Suprapubic skin (tissue), 4 donors: ENCODE results near the gene PAPOLG. TPM values are rescaled to one million over a fixed set of nuclear protein-coding genes. Genes with fewer than 3 reads are reported as not detected.
"Not testable (repeated sequence)": the region's sequence is repeated elsewhere in the genome, so short reads cannot be mapped to it uniquely, and the experiment has no call there.

Experiments
- DNase-seq, 2 donors: peaks; one replicate each; pipeline ENCODE4 v3.0.0-alpha.2; 2019; ENCODE audit warnings: low spot score in 2 of 2
- H3K27ac ChIP-seq: fragments of 200-600 bp; sonication (generic); one replicate; pipeline ENCODE4 v1.5.1; 2019
- H3K27me3 ChIP-seq: fragments of 200-600 bp; sonication (generic); one replicate; pipeline ENCODE4 v1.5.1; 2019
- H3K36me3 ChIP-seq: fragments of 200-600 bp; sonication (generic); one replicate; pipeline ENCODE4 v1.5.1; 2019
- H3K4me1 ChIP-seq: fragments of 200-600 bp; sonication (generic); one replicate; pipeline ENCODE4 v1.5.1; 2019
- H3K4me3 ChIP-seq: fragments of 200-600 bp; sonication (generic); one replicate; pipeline ENCODE4 v1.5.1; 2019; ENCODE audit warnings: mild to moderate bottlenecking
- H3K9me3 ChIP-seq: fragments of 200-600 bp; sonication (generic); one replicate; pipeline ENCODE4 v1.5.1; 2019
- CTCF ChIP-seq, 2 donors: fragments of 200-600 bp in 1 of 2; fragments of 450-650 bp in 1 of 2; sonication (generic) in 1 of 2; IDR thresholded peaks; one replicate each; pipeline ENCODE4 v1.5.1; 2016 to 2019; ENCODE audit warnings: antibody characterized with exemption in 2 of 2, mild to moderate bottlenecking in 1 of 2, moderate library complexity in 1 of 2
- EP300 ChIP-seq: sonication (generic); formaldehyde crosslinking; IDR thresholded peaks from one replicate; pipeline ENCODE4 v1.6.1; 2017; ENCODE audit warnings: antibody characterized with exemption
- POLR2A ChIP-seq, 2 donors: fragments of 450-650 bp; IDR thresholded peaks; one replicate each; pipeline ENCODE4 v1.6.1; 2017; ENCODE audit warnings: antibody characterized with exemption in 2 of 2, mild to moderate bottlenecking in 2 of 2, moderate library complexity in 2 of 2
- POLR2AphosphoS5 ChIP-seq, 3 donors: sonication (generic); formaldehyde crosslinking; IDR thresholded peaks; one replicate each; pipeline ENCODE4 v1.6.1; 2017; ENCODE audit warnings: antibody characterized with exemption in 3 of 3
- WGBS: methylation state at CpG from one replicate; pipeline ENCODE4 v1.1.5; 2018; 5-methylcytosine and 5-hydroxymethylcytosine counted together
- total RNA-seq, 4 donors: library from RNA; depleted of rRNA; stranded (reverse); fragments of >200 nt; gene quantifications; one replicate each; pipeline ENCODE4 v1.1.0, GENCODE V29; 2016

PAPOLG gene
- total RNA-seq, 4 donors from 2014 or later = 15.4 to 23.0 (median 19.5) TPM

- 76% methylated on average over 7 of the region's 7 CpGs for WGBS
- TF ChIP-seq POLR2AphosphoS5 (IDR thresholded peaks at IDR 0.05) (no peak), EP300 (no peak), CTCF (IDR thresholded peaks at IDR 0.05) (no peak), POLR2A (IDR thresholded peaks at IDR 0.05) (no peak)
- Histone ChIP-seq H3K36me3 (peaks cover 8% of the 10 kb centered on the region), H3K4me1 (peaks cover 5% of the 10 kb centered on the region), H3K27ac (no peak overlapping the region), H3K9me3 (no peaks in the 10 kb centered on the region), H3K27me3 (no peaks in the 10 kb centered on the region), H3K4me3 (no peak overlapping the region)
- DNase-seq = peak in 1 of 2 donors; percentile 37
These were observed 50.5 kb downstream of the PAPOLG start for GRCh38 chr2:60806595-60806987.

GRCh38 chr2:60806988-60807681 is 51.1 kb downstream of the PAPOLG start:
- H3K4me1 ChIP-seq = peaks cover 5% of the 10 kb centered on the region
- peaks cover 8% of the 10 kb centered on the region for H3K36me3 ChIP-seq
- H3K27ac ChIP-seq = no peak overlapping the region
- TF ChIP-seq POLR2AphosphoS5 (IDR thresholded peaks at IDR 0.05) (no peak), POLR2A (IDR thresholded peaks at IDR 0.05) (no peak), EP300 (no peak), CTCF (IDR thresholded peaks at IDR 0.05) (no peak)
- WGBS = 43% methylated on average over 6 of the region's 6 CpGs
- no peak overlapping the region for H3K4me3 ChIP-seq
- DNase-seq = peak in 1 of 2 donors; percentile 44
- H3K27me3 ChIP-seq = no peaks in the 10 kb centered on the region
- no peaks in the 10 kb centered on the region for H3K9me3 ChIP-seq

- TF ChIP-seq POLR2AphosphoS5 (IDR thresholded peaks at IDR 0.05) = no peak
- TF ChIP-seq EP300 = no peak
- no peak for TF ChIP-seq POLR2A (IDR thresholded peaks at IDR 0.05)
- no peak for TF ChIP-seq CTCF (IDR thresholded peaks at IDR 0.05)
- Histone ChIP-seq H3K27me3 (no peaks in the 10 kb centered on the region), H3K9me3 (no peaks in the 10 kb centered on the region), H3K4me1 (peaks cover 5% of the 10 kb centered on the region), H3K36me3 (no peaks in the 10 kb centered on the region), H3K27ac (no peak overlapping the region), H3K4me3 (no peak overlapping the region)
- WGBS = 94% methylated on average over 16 of the region's 16 CpGs
- DNase-seq = peak in 1 of 2 donors; percentile 47
These were observed 52.3 kb downstream of the PAPOLG start for GRCh38 chr2:60808330-60808801.

- Histone ChIP-seq H3K4me1 (peaks cover 4% of the 10 kb centered on the region), H3K27ac (no peak overlapping the region)
- 78% methylated on average over 14 of the region's 14 CpGs for WGBS
These were observed 55.7 kb downstream of the PAPOLG start for GRCh38 chr2:60811491-60812375.

GRCh38 chr2:60817191-60817590 is 61.1 kb downstream of the PAPOLG start:
- H3K27ac ChIP-seq, H3K4me3 ChIP-seq, H3K36me3 ChIP-seq, H3K27me3 ChIP-seq, H3K4me1 ChIP-seq, H3K9me3 ChIP-seq: not testable (repeated sequence)
- 90% methylated on average over 9 of the region's 9 CpGs for WGBS
- DNase-seq = peak in 1 of 2 donors; percentile 37

More at GRCh38 chr2:60811491-60812375, 55.7 kb downstream of the PAPOLG start:
- no peak overlapping the region for H3K4me3 ChIP-seq
- no peak for TF ChIP-seq CTCF (IDR thresholded peaks at IDR 0.05)
- no peak for TF ChIP-seq EP300
- no peak for TF ChIP-seq POLR2AphosphoS5 (IDR thresholded peaks at IDR 0.05)
- no peak for TF ChIP-seq POLR2A (IDR thresholded peaks at IDR 0.05)
- peak in 1 of 2 donors; percentile 57 for DNase-seq
- no peaks in the 10 kb centered on the region for H3K27me3 ChIP-seq
- H3K9me3 ChIP-seq = no peaks in the 10 kb centered on the region
- no peaks in the 10 kb centered on the region for H3K36me3 ChIP-seq
